Activated naive CD4-positive, alpha-beta T cell (primary cell): Measurements from ENCODE around the gene ANKRD13D.

Experiments
- DNase-seq, 4 experiments: peaks; one replicate each; lab custom pipeline; 2025; lab: John Stamatoyannopoulos, UW

ANKRD13D gene

GRCh38 chr11:67273260-67273990 is 15.7 kb upstream of the ANKRD13D start:
- DNase-seq = no peak

DNA sequence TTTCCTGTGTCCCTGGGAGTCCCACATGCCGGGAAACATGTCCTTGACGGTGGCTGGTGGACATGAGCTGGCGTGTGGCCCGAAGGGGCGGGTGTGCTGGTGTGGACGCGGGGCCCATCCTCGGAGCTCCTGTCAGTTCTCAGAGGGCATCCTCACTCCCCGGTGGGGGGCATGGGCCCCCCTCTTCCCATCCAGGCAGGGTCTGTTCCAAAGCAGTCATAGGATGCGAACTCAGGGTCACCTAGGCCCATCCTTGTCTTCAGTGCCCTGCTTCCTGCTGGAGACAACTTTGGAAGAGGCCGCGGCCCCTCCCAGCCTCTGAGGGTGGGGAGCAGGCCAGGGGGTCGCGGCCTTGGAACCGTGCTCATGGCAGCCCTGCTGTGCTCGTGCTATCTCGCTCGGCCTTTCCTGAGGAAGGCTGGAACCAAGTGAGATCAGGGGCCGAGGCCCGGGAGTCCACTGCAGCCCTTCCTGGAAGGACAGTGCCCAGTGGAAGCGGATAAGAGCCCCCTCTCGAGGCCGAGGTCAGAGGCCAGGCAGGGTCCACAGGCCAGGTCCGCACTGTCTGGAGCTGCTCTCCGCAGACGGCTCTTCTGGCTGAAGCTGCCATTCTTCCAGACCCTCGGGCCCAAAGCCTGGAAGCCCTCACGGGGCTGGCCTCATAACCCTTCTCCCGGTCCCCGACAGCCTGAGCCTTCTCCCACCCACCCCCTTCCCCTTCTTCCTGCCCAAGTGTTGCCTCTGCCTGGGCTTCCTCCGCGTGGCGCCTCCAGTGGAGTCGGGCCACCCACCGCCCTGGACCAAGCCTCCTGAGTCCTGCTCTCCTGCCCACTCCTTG is 14.1 kb upstream of the ANKRD13D start:
- DNase-seq = no peak

GRCh38 chr11:67275606-67276409 is 13.3 kb upstream of the ANKRD13D start:
- DNase-seq = no peak

GRCh38 chr11:67276781-67277230 is 12.3 kb upstream of the ANKRD13D start:
- peak in 1 of 4 experiments; percentile 26 for DNase-seq

GRCh38 chr11:67277231-67277961 is 11.7 kb upstream of the ANKRD13D start:
- peak; percentile 68 to 91 (median 78) for DNase-seq

- no peak for DNase-seq
Observed at GRCh38 chr11:67278135-67278938, 10.8 kb upstream of the ANKRD13D start.

GRCh38 chr11:67278939-67279588 is 10.0 kb upstream of the ANKRD13D start:
- no peak for DNase-seq

- DNase-seq = no peak
Observed at GRCh38 chr11:67279589-67280340, 9.3 kb upstream of the ANKRD13D start.

GRCh38 chr11:67280341-67280787 is 8.7 kb upstream of the ANKRD13D start:
- no peak for DNase-seq

GRCh38 chr11:67280788-67281551 is 8.1 kb upstream of the ANKRD13D start:
- no peak for DNase-seq

GRCh38 chr11:67281552-67282150 is 7.5 kb upstream of the ANKRD13D start:
- no peak for DNase-seq

GRCh38 chr11:67282155-67282875 is 6.8 kb upstream of the ANKRD13D start:
- no peak for DNase-seq

DNA sequence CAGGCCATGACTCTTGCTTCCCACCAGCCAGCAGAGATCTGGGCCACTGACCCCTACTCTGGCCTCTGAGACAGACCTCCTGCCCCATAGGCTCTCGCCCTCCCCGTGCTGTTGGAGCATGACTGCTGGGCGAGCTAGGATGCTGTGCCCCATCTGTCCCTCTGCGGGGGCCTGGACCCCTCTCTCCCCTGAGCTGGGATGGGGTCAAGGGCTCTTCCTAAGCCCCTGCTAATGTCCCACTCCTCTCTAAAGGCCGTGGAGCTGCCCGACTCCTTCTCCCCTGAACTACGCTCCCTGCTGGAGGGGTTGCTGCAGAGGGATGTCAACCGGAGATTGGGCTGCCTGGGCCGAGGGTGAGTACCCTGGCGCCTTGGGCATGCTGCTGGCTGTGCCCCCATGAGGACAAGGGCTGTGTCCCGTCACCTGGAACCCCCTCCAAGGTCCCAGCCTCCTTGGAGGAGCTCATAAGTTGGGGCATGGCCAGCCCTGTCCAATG is 6.2 kb upstream of the ANKRD13D start:
- no peak for DNase-seq

DNA sequence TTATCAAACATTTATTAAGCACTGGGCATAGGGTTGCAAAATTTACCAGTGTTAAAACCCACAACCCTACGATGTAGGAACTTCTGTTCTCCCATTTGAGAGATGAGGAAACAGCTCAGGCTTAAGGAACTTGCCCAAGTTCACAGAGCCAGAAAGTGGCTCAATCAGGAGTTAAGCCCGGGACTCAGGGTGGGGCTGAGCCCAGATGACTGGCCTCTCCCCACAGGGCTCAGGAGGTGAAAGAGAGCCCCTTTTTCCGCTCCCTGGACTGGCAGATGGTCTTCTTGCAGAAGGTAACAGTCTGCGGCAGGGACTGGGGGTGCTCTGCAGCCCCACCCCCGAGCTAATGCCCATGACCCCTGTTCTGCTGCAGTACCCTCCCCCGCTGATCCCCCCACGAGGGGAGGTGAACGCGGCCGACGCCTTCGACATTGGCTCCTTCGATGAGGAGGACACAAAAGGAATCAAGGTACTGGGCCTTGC is 5.6 kb upstream of the ANKRD13D start:
- DNase-seq = no peak

GRCh38 chr11:67284811-67285540 is 4.1 kb upstream of the ANKRD13D start:
- DNase-seq = no peak
